Activated CD4-positive, alpha-beta T cell treated with anti-CD3 and anti-CD28 coated beads, Interleukin-2, amount 50 U/mL, for 24 hours (primary cell): ENCODE data around the gene MEMO1.
"Not testable (repeated sequence)": the region's sequence is repeated elsewhere in the genome, so short reads cannot be mapped to it uniquely, and the experiment has no call there.

Experiments
- DNase-seq, 2 donors: peaks; one replicate each; pipeline ENCODE4 v3.0.0-alpha.2; 2020; ENCODE audit warnings: low read depth in 1 of 2, low spot score in 1 of 2

MEMO1 gene

DNA sequence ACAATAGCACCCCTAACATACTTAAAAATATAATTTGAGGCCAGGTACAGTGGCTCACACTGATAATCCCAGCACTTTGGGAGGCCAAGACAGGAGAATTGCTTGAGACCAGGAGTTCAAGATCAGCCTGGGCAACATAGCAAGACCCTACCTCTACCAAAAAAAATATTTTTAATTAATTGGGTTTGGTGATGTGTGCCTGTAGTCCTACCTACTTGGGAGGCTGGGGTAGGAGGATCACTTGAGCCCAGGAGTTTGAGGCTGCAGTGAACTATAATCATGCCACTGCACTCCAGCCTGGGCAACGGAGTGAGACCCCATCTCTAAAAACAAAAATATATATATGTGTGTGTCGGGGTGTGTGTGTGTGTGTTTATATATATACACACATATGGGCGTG lies 91.3 kb downstream of the MEMO1 start:
- no peak for DNase-seq

DNA sequence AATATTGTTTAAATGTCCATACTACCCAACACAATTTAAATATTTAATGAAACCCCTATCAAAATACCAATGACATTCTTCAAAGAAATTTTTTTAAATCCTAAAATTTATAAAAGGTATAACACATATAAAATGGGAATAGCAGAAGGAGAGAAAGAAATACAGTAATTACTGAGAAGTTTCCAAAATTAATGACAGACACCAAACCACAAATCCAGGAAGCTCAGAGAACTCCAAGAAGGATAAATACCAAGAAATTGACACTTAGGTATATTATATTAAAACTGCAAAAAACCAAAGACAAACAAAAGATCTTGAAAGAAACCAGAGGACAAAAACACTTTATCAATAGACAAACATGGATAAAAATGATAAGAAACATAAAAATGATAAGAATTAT lies 101.1 kb downstream of the MEMO1 start:
- DNase-seq, result no peak

DNA sequence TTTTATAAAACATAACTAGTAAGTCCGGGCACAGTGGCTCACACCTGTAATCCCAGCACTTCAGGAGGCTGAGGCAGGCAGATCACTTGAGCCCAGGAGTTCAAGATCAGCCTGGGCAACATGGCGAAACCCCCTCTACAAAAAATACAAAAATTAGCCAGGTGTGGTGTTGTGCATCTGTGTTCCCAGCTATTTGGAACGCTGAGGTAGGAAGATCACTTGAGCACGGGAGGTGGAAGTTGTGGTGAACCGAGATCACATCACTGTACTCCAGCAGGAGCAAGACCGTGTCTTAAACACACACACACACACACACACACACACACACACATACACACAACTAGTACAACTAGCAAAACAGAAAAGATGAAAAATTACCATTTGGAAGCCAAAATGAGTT lies 103.3 kb downstream of the MEMO1 start:
- DNase-seq, result not testable (repeated sequence)

DNA sequence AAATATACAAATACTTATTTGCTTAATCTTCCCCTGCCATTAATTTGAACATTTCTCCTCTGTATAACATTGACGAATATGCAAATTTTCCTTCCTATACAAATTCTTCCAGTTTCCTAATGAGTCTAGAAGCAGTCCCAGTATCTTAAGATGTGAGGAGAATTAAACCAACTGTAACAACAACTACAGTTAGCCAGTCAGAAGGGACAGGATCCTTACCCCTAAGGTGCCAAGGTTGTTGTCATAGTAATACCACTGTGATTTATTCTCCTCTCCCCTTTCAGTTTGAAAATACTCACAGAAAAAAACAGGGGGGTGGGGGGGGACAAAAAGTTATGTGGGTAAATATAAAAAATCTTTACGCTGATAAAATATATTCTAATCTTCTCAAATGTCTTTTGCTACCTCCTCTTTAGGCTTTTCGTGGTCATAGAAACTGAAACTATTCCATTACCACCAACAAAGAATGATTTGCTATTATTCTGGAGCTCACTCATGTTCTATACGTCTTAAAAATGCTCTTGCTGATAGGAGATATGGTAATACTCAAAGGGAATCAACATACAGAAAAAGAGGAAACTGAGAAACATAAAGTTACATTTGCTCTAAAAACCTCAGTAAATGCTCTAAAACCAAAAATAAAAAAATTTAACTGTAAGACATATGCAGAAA lies 107.6 kb downstream of the MEMO1 start:
- DNase-seq, result no peak

DNA sequence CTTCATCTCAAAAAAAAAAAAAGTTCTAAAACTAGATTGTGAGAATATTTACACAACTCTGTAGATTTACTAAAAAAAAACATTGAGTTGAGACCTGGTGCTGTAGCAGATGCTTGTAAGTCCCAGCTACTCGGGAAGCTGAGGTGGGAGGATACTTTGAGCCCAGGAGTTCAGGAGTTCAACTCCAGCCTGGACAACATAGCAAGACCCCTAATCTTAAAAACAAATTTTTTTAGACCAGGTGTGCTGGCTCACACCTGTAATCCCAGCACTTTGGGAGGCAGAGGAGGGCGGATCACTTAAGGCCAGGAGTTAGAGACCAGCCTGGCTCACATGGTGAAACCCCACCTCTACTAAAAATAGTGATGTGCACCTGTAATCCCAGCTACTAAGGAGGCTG lies 108.9 kb downstream of the MEMO1 start:
- DNase-seq, result no peak

DNA sequence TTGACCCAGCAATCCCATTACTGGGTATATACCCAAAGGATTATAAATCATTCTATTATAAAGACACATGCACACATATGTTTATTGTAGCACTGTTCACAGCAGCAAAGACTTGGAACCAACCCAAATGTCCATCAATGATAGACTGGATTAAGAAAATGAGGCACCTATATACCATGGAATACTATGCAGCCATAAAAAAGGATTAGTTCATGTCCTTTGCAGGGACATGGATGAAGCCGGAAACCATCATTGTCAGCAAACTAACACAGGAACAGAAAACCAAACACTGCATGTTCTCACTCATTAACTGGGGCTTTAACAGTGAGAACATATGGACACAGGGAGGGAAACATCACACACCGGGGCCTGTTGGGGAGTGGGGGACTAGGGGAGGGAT lies 110.7 kb downstream of the MEMO1 start:
- DNase-seq, result not testable (repeated sequence)

DNA sequence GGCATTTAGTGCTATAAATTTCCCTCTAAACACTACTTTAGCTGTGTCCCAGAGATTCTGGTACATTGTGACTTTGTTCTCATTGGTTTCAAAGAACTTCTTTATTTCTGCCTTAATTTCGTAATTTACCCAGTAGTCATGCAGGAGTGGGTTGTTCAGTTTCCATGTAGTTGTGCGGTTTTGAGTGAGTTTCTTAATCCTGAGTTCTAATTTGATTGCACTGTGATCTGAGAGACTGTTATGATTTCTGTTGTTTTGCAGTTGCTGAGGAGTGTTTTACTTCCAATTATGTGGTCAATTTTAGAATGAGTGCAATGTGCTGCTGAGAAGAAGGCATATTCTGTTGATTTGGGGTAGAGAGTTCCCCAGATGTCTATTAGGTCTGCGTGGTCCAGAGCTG lies 112.5 kb downstream of the MEMO1 start:
- not testable (repeated sequence) for DNase-seq

DNA sequence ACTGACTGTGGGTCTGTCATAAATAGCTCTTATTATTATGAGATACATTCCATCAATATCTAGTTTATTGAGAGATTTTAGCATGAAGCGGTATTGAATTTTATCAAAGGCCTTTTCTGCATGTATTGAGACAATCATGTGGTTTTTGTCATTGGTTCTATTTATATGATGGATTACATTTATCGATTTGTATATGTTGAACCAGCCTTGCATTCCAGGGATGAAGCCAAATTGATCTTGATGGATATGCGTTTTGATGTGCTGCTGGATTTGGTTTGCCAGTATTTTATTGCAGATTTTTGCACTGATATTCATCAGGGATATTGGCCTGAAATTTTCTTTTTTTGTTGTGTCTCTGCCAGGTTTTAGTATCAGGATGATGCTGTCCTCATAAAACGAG lies 113.5 kb downstream of the MEMO1 start:
- not testable (repeated sequence) for DNase-seq

DNA sequence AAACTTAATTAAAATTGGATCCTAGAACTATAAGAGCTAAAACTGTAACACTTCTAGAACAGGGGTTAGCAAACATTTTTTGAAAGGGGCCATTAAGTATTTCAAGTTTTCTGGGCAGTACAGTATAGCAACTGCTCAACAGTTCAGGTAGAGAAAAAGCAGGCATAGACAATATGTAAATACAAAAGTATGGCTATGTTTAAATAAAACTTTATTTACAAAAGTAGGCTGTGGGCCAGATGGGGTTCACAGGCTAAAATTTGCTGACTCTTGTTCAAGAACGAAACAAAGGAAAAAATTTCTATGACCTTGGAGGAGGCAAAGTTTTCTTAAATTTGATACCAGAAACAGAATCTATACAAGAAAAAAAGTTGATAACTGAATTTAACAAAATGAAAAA lies 114.5 kb downstream of the MEMO1 start:
- no peak for DNase-seq

DNA sequence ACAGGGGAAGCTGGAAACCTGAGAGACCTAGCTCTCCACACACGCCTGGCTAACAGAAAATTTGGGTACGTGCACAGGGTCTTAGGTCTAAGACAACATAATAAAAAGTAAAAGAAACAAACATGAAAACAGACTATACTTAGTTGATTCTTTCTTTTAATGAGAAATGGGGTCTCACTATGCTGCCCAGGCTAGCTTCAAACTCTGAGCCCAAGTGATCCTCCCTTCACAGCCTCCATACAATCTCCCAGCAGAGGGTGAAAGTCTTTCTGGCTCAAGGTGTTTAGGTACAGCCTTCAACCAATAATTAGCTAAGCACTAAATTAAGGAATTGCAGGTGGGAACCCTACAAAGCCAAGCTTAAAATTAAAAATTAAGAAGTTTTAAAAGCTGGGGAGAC lies 116.2 kb downstream of the MEMO1 start:
- DNase-seq, result no peak

DNA sequence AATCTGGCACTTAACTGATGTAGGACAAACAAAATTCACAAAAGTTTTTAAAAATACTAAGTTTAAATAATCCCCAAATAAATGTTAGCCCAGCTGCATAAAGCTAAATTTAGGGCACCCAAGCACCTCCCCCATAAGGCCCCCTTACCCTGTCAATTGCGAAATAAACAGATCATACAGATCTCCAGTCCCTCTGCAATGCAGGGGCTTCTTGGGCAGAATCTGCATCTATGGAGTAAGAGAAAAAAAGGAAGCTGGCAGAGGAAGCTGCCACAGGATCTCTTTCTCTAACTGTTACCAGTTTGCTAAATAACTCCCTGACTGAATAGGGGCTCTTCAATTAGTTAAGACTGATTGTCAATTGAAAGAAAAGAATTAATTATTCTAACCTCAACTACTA lies 117.7 kb downstream of the MEMO1 start:
- no peak for DNase-seq

DNA sequence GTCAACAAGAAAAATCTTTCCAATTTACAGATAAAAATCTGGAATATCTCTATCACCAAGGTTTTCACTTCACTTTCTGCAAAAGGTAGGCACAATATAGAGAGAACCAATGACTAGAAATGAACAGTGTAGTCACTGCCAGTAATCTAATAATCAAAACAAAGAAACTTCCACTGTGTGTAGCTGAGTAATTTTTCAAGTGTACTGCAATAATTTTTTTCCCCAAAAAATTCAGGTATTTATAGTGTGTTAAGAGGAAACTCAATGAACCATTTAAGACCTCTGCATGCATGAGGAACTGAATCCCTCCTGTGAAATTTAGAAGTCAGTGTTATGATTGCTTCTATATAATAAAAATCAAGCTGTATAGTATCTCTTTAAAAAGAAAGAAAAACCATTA lies 121.8 kb downstream of the MEMO1 start:
- DNase-seq, result no peak

DNA sequence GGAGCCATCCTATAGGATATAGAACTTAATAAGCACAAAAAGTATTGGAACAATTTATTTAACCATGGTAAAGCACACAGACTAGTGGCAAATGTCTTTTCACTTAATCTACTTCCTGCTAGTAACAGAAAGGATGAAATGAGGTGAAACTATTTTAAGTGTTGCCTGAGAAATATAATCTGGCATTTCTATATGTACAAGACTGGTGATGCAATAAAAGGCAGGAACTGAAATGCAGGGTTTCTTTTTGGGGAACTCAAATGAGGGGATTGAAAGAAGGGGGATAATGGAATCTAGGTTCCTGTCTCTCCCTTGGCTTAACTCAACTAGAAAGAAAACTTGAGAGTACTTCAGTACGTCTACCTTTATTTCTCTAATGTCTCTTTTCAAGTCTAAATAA lies 122.3 kb downstream of the MEMO1 start:
- DNase-seq, result no peak

DNA sequence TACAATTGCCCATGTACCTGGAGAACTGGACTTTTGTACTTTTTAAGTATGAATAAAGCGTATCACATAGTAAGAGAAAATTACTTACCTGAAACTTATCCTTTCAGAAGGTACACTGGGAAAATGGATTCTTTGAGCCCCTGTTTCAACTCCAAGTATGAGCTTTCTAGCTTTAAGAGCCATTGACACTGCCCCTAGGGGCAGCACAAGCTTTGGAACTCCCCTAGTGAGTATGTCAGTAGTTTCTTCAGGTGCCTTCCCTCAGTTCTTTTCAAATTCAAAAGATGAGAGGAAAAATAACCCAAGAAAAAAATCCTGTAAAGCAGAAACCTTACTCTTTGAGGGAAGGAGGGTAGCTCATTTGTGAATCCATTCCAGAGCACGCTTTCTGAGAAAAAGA lies 124.1 kb downstream of the MEMO1 start:
- DNase-seq, result no peak

DNA sequence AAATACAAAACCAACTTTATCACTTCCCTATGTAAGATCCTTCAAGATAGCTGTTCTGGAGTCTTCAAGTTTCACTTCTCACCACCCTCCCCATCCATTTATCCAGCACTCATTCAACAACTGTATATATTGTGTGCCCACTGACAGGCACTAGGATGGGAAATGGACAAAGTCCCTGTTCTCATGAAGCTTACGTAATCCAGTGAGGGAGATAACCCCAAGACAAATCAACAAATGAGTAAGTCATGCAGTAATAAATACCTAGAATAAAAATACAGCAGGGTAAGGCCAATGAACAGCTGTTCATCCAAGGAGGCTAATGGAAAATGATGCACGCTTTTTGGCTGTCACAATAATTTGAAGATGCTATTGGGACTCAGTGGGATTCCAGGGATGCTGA lies 133.8 kb downstream of the MEMO1 start:
- no peak for DNase-seq

DNA sequence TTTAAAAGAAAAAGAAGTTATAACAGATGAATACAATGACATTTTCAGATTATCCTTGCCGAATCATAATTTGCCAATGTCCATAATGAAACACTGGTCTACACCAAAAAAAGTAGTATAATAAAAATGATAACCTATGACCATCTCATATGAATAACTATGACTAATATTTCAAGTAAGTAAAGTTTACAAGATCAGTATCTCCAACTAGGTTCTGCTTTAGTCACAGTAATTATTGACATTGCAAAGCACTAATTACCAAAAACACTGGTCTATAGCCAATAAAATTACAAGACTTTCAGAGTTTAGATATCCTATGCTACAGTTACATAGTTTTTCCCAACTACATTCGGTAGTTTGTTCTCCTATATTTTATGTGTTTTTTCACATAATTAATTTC lies 136.7 kb downstream of the MEMO1 start:
- DNase-seq, result no peak

DNA sequence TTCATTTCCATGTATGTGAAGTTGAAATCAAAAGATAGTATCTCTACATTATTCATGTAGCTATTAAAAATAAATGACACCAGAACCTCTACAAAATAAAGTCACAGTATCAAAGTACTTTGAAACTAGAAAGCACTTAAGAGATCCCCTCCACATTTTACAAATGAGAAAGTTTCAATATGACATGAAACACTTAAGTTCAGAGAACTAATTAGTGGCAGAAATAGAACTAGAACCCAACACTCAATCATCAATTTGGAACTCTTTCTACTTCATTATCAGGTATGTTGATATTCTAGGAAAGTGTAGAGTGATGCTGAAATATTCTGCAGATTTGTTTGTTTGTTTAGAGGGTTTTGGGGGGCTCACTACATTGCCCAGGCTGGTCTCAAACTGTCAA lies 145.6 kb downstream of the MEMO1 start:
- DNase-seq, result no peak

DNA sequence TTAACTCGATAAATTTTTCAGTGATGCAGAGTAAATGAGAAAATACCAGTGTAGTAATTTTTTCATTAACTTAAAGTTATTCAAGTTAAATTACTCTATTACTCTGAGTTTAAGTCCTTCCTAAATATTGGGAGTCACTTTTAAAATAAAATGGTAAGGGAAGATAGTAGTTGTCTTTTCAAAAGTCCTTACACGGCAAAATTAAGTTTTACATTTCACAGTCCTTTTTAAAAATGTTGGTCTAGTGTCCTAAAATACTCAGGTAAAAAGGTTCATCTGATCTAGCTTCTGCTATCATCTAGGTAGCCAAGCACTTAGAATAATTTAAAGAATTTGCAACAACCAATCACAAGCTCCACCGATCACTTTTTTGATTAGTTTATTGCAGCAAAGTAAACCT lies 146.9 kb downstream of the MEMO1 start:
- no peak for DNase-seq

DNA sequence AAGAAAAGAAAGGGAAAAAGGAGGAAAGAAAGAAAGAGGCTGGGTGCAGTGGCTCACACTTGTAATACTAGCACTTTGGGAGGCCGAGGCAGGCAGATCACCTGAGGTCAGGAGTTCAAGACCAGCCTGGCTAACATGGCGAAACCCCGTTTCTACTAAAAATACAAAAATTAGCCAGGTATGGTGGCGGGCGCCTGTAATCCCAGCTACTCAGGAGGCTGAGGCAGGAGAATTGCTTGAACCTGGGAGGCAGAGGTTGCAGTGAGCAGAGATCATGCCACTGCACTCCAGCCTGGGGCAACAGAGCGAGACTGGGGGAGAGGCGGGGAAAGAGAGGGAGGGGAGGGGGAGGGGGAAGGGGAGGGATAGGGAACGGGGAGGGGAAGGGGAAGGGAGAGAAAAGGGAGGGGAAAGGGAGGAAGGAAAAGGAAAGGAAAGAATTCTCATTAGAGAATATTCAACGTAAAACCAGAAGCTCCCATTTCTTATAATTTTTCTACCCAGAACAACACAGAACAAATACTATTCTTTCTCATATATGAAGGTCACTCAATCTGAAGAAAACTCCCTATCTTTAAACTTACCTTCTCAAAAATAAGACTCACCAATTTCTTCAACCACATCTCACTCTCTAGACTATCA lies 147.7 kb downstream of the MEMO1 start:
- not testable (repeated sequence) for DNase-seq

DNA sequence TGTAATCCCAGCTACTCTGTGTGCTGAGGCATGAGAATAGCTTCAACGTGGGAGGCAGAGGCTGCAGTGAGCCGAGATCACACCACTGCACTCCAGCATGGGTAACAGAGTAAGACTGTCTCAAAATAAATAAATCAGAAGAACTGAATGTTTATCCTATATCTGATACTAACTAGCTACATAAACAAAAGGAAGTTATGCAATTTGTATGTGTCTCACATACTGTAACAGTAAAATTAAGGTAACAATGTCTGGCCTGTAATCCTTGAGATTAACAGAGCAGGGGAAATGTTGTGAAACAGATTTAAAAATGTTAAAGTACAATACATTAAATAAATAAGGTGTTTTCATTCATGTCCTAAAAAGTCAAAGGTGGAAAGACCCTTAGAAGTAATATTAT lies 150.8 kb downstream of the MEMO1 start:
- DNase-seq, result no peak

DNA sequence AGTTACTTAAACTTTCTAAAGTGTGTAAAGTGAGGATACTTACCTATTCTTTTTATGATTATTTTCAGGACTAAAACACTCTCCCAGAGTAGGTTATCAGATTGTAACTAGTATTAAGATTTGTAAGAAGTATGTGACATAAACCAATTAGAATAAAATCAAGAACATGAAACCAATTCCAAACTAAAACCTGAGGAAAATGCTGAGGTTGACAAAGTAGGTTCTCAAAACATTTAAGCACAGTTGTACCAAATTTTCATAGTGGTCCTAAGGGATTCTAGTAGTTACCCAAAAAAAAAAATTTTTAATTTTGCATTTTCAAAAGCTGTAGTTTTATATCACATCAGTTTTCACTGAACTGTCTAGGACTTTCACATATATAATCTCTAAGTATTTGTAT lies 157.3 kb downstream of the MEMO1 start:
- DNase-seq, result no peak

DNA sequence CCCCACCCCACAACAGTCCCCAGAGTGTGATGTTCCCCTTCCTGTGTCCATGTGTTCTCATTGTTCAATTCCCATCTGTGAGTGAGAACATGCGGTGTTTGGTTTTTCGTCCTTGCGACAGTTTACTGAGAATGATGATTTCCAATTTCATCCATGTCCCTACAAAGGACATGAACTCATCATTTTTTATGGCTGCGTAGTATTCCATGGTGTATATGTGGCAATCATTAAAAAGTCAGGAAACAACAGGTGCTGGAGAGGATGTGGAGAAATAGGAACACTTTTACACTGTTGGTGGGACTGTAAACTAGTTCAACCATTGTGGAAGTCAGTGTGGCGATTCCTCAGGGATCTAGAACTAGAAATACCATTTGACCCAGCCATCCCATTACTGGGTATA lies 168.7 kb downstream of the MEMO1 start:
- not testable (repeated sequence) for DNase-seq

DNA sequence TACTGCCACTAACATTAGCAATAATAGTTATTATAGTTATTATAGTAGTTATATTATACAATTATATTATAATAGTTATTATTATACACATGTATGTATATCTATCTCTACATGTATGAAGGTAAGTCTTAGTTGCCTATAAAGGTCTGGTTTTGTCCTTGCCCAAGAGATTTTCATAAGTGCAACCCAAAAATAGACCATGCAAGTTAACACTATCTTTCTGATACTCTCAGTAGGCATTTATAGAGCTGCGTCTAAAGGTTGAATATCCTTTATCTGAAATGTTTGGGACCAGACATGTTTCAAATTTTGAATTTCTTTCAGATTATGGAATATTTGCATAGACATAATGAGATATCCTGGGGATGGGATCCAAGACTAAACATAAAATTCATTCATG lies 175.4 kb downstream of the MEMO1 start:
- no peak for DNase-seq
